DND-41 (cell line): ENCODE results near the gene GPR176.

Experiments used
- EZH2 ChIP-seq: IDR thresholded peaks from 3 replicates; pipeline ENCODE4 v1.6.1; 2012; ENCODE audit warnings: borderline replicate concordance, low read depth, mild to moderate bottlenecking, moderate library complexity, low read length, inconsistent platforms; ENCODE audit not compliant: severe bottlenecking
- TF ChIP-seq, protein P1 (sequence below): IDR thresholded peaks from 2 replicates; pipeline ENCODE4 v1.5.1; 2012; ENCODE audit warnings: borderline replicate concordance, low read length, moderate library complexity, mild to moderate bottlenecking; ENCODE audit not compliant: poor library complexity, severe bottlenecking; ENCODE audit errors: extremely low read depth

GRCh38 chr15:39968273-39969001 lies 48.4 kb upstream of the GPR176 start:
- TF ChIP-seq, protein P1, sequence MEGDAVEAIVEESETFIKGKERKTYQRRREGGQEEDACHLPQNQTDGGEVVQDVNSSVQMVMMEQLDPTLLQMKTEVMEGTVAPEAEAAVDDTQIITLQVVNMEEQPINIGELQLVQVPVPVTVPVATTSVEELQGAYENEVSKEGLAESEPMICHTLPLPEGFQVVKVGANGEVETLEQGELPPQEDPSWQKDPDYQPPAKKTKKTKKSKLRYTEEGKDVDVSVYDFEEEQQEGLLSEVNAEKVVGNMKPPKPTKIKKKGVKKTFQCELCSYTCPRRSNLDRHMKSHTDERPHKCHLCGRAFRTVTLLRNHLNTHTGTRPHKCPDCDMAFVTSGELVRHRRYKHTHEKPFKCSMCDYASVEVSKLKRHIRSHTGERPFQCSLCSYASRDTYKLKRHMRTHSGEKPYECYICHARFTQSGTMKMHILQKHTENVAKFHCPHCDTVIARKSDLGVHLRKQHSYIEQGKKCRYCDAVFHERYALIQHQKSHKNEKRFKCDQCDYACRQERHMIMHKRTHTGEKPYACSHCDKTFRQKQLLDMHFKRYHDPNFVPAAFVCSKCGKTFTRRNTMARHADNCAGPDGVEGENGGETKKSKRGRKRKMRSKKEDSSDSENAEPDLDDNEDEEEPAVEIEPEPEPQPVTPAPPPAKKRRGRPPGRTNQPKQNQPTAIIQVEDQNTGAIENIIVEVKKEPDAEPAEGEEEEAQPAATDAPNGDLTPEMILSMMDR = no peak
- TF ChIP-seq EZH2 = no peak
